LNCaP clone FGC (cell line): Measurements from ENCODE around the gene MTG1.

Experiments used
- DNase-seq: peaks from one replicate; pipeline ENCODE4 v3.0.0-alpha.2; 2011; ENCODE audit warnings: low read depth
- H3K4me3 ChIP-seq: 2 replicates; pipeline ENCODE4 v1.5.1; 2011; ENCODE audit warnings: mild to moderate bottlenecking, low read depth, low read length, control low read depth
- TF ChIP-seq, protein P1 (sequence below): IDR thresholded peaks from 2 replicates; pipeline ENCODE4 v1.5.1; 2012; ENCODE audit warnings: mild to moderate bottlenecking; ENCODE audit not compliant: control insufficient read depth, insufficient read depth; ENCODE audit errors: extremely low read depth

MTG1 gene

DNA sequence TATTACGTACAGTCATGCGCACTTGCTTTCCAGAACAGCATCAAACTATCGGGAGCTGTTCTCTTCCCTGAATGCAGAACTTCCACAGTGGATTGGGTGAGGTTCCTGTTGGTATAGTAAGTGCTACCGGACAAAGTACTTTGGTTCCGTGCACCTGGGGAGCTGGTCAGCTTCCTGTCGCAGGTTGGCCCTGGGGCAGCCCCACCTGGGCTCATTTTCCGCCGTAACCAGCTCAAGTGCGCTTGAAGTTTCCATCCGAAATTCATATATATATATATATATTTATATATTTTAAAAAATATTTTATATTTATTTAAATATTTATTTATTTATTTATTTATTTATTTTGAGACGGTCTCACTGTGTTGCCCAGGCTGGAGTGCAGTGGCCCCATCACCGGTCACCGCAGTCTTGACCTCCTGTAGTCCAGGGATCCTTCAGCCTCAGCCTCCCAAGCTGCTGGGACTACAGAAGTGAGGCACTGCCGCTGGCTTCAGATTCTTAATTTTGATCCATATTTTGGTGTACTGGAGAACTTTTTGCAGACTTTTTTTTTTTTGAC lies 66.3 kb downstream of the MTG1 start:
- no peak for DNase-seq
- no peak overlapping the region for H3K4me3 ChIP-seq
- TF ChIP-seq, protein P1, sequence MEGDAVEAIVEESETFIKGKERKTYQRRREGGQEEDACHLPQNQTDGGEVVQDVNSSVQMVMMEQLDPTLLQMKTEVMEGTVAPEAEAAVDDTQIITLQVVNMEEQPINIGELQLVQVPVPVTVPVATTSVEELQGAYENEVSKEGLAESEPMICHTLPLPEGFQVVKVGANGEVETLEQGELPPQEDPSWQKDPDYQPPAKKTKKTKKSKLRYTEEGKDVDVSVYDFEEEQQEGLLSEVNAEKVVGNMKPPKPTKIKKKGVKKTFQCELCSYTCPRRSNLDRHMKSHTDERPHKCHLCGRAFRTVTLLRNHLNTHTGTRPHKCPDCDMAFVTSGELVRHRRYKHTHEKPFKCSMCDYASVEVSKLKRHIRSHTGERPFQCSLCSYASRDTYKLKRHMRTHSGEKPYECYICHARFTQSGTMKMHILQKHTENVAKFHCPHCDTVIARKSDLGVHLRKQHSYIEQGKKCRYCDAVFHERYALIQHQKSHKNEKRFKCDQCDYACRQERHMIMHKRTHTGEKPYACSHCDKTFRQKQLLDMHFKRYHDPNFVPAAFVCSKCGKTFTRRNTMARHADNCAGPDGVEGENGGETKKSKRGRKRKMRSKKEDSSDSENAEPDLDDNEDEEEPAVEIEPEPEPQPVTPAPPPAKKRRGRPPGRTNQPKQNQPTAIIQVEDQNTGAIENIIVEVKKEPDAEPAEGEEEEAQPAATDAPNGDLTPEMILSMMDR, result no peak

DNA sequence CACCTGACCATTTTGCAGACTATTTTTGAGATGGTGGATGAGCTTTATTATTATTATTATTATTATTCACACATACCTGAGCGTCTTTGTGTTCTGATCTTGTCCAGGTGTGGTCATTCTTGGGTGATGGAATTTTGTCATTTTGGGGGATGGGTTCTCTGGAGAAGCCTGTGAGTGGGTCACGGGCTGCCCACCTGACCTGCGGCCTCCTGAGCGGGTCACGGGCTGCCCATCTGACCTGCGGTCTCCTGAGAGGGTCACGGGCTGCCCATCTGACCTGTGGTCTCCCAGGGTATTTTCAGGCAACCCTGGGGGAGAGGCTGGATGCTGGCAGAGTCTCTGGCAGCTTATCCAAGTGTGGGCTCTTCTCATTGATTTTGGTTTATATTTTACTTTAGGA lies 67.1 kb downstream of the MTG1 start:
- no peak overlapping the region for H3K4me3 ChIP-seq
- TF ChIP-seq, protein P1, result no peak
- no peak for DNase-seq

DNA sequence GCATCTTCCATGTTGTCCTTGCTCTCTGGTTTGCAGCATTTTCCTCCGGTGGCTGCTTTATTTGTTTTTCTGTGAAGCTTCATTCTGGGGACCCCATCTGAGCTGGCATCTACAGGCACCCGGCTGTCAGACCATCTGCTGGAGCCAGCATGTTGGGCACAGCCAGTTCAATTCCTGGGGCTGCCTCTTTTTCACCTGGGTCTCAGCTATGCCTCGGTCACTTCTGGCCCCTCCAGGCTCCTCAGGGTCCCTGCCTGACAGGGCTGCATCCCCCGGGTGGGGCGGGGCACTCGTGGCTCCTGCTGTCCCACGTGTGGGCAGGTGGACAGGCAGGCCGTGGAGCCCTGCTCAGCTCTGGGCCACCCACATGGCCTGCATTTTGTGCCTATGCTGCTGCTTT lies 67.9 kb downstream of the MTG1 start:
- no peak for DNase-seq
- no peak overlapping the region for H3K4me3 ChIP-seq
- TF ChIP-seq, protein P1, result no peak

DNA sequence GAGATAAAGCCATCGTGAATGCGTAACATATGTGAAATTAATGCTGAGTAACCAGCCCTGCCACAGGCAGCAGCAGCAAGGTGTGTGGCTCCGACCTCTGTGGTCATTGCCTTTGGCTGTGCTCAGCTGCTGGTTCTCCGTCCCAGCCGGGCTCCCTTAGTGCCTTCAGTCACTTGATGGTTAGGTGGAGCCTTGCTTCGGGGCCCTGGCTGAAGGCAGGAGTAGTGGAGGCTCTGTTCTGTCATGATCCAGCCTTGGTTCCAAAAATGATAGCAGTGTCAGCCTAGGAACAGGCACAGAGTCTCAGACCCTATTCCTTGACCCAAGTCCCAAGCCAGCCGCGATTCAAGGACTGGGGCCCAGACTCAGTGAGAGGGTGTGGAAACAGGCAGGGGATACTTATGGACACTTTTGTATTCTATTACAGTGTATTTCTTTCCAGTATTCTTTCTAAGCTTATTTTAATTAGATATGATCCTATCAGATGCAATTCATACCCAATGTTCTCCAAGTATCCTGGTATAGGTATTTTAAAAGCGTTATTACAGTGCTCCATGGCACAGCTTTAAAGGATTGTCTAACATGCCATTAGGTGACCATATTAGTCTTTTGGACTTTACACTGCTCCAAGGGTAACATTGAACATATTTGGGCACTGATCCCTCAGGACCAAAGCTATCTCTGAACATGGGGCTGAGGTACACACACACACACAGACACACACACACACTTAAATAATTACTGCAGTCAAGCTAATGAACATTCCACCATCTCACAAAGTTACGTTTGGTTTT lies 68.8 kb downstream of the MTG1 start:
- TF ChIP-seq, protein P1, result no peak
- no peak overlapping the region for H3K4me3 ChIP-seq
- no peak for DNase-seq

DNA sequence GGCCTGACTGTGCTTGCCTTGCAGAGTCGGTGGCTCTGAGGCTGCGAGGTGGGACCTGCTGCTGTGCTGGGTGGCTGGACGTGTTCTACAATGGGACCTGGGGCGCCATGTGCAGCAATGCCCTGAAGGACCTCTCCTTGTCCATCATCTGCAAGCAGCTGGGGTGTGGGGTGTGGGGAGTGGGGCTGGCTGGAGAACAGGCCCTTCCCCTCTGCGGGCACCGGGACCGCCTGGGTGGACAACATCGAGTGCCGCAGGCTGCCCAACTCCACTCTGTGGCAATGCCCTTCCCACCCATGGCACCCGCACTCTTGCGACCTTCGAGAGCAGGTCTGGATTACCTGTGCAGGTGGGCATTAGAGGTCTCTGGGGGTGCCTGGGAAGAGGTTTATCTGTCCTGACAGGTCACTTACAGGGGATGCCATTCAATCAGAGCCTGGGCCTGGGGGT lies 70.7 kb downstream of the MTG1 start:
- TF ChIP-seq, protein P1, result no peak
- H3K4me3 ChIP-seq, result no peak overlapping the region

DNA sequence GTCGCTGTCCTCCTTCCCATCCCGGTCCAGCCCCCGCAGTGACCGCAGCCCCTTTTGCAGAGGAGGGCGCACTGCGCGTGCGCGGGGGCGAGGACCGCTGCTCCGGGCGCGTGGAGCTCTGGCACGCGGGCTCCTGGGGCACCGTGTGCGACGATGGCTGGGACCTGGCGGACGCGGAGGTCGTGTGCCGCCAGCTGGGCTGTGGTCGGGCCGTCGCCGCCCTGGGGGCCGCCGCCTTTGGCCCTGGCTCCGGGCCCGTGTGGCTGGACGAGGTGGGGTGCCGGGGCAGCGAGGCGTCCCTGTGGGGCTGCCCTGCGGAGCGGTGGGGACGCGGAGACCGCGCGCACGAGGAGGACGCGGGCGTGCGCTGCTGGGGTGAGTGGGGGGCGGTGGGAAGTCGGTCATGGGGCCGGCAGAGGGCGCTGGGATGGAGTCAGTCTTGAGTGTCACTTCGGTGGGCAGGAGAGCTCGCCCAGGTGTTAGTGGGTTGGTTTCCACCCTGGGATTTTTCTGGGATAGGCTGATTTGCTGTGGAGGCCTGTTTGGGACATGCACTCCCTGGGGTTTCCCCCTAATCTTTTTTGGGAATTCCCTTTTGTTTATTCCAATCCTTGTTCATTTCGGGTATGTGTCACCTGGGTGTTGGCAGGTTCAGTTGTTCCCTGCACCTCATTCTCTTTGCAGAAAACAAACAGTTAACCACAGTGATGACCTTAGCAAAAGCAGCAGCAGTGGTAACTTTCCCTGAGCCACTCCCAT lies 71.4 kb downstream of the MTG1 start:
- DNase-seq, result no peak
- TF ChIP-seq, protein P1, result no peak
- H3K4me3 ChIP-seq, result no peak overlapping the region

More for the DNA sequence above, 70.7 kb downstream of the MTG1 start:
- no peak for DNase-seq
